H54 (cell line): ENCODE measurements around the gene SYPL1.
A peak's percentile ranks its signal among the peaks of the same experiment; 100 is the strongest.

Source experiments
- DNase-seq: peaks from one replicate; pipeline ENCODE4 v3.0.0; 2011; ENCODE audit warnings: low spot score, mixed read lengths; ENCODE audit not compliant: insufficient read length
- FAIRE-seq: peaks from 3 replicates; lab custom pipeline; 2011; peaks lifted over from hg19 to GRCh38; lab: Jason Lieb, UNC
- POLR2A ChIP-seq: IDR thresholded peaks from 2 replicates; pipeline ENCODE4 v1.6.1; 2011; ENCODE audit warnings: low read depth, mild to moderate bottlenecking, low read length

The SYPL1 gene

DNA sequence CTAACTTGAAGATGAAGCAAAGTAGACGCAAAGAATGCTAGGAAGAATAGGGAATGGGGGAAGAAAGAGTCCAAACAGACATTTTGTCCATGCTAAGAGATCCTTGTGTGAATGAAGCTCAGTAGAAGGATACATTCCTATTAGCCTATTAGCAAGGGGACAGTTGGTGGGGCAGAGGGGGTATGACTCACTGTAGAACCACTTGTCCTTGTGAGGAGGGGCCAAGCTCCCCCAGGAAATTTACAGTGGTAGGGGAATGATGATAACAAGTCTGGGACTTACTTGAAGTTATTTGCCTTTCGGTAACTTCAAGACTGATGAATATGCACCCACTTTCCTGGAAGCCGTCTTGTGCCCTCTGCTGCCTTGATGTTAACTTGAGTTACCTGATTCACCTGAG is 17.2 kb upstream of the SYPL1 start:
- no peak for DNase-seq
- FAIRE-seq = no peak
- TF ChIP-seq POLR2A = no peak

DNA sequence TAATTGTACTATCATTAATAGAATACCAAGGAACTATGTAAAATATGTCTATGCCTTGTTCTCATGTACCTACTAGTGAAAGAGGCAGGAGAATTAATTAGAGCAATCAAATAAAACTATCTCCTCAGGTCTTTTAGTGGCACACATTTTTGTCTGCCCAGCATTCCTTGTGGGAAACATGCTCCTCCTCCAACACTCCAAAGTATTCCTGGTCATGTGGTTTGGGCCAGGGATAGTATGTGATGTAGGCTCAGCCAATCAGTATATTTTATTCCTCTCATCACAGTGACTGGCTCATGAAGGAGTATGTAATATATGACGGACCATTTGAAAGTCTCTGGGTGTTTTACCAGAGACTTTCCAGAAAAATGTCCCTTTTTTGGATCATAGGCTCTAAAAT is 16.7 kb upstream of the SYPL1 start:
- DNase-seq = no peak
- no peak for FAIRE-seq
- no peak for TF ChIP-seq POLR2A

DNA sequence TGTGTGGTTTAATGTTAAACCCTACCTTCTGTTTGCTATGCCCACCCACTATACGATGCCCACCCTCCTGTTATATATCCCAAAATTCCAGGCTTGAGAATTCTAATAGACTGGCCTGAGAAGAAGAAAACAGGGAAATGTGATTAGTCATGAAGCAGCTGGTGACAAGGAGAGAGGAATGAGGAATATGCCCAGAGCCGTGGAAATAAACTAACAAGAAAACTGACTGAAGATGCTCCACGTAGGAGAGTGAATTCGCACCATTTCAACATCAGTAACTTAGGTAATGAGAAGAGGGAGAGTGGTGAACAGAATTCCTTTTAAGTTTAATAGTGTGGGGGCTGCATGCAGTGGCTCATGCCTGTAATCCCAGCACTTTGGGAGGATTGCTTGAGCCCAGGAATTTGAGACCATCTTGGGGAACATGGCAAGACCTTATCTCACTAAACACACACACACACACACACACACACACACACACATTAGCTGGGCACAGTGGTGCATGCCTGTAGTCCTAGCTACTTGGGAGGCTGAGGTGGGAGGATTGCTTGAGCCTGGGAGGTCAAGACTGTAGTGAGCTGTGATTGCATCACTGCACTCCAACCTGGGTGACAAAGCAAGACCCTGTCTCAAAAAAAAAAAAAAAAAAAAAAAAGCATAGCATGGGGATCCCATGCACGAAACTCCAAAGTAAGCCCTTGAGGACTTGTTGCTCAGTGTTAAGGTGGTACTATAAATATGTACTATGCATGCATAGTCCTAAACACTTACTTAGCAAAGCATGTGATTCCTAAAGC is 16.1 kb upstream of the SYPL1 start:
- TF ChIP-seq POLR2A = no peak
- no peak for FAIRE-seq

DNA sequence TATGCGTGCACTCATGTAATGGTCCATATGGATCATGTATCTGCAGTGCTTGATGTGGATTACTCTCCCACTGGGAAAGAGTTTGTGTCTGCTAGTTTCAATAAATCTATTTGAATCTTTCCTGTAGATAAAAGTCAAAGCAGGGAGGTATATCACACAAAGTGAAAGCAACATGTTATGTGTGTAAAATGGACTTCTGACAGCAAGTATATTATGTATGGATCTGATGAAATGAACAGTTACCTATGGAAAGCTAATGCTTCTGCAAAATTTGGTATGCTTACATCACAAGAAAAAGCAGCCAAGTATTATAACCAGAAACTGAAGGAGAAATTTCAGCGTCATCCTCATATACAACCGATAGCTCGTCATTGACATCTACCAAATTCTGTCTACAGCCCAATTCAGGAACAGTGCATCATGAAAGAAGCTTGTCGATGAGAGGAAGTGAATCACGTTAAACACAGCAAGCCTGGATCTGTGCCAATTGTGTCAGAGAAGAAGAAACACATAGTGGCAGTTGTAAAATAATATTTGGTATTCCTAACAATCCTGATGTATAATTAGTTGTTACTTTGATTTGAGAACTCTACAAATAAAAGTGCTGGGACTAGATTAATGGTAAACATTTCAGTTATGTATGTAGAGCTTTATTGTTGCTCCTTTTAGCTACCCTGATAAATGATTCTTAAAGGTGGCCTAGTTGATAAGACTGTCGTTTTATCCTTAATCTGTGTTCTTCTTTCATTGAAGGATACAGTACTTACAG is 14.2 kb upstream of the SYPL1 start:
- no peak for TF ChIP-seq POLR2A
- FAIRE-seq (peak; percentile 77), DNase-seq (no peak)

More for the DNA sequence above, 16.1 kb upstream of the SYPL1 start:
- peak; percentile 27 for DNase-seq

DNA sequence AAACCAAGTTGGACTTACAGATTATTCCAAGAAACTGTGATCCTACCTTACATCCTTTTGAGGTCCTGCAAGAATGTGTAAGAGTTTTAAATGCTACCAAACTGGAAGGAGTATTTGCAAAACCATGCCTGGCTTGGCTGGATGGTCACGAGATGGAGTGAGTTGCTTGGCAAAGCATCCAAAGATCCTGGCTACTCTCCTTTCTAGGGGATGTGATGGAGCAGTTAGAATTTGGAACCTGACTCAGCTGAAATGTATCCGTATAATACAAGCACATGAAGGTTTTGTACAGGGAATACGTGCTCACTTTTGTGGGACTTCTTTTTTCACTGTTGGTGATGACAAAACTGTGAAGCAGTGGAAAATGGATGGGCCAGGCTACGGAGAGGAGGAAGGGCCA is 13.3 kb upstream of the SYPL1 start:
- no peak for TF ChIP-seq POLR2A
- FAIRE-seq (no peak), DNase-seq (no peak)

DNA sequence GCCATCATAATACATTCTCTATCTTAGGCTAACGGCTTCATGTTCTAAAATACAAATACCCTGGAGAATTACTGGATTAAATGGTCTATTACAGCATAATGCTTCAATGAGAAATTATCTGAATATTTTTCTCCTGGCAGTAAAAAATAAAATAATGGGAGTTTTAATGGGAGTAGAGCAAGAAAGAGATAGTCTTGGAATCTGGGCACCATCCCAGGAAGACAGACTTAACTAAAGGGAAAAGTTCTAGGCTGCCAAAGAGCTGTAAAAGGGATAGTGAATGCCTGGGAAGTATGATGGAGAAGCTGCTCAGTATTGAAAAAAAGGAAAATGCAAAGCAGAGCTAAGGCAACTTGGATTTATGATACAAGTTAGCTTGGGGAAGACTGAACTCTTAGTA is 12.1 kb upstream of the SYPL1 start:
- TF ChIP-seq POLR2A = no peak
- no peak for FAIRE-seq

DNA sequence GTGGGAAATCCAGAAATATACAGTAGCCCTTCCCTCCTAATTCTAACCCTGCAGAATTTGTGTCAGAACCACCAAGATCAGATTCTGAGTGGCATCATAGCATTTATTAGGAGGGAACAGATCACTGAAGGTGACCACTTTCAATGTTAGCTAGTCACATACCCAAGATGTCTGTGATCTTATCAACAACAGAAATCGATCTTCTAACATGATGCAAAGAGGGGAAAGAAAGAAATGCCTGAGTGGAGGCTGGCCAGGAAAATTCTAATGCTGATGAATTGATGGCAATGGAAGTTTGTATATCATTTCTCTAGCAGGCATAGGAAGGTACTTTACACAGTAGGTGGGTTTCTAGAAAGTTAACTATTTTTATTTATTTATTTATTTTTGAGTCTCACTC is 10.6 kb upstream of the SYPL1 start:
- DNase-seq (no peak), FAIRE-seq (no peak)
- TF ChIP-seq POLR2A = no peak

More for the DNA sequence above, 12.1 kb upstream of the SYPL1 start:
- DNase-seq = no peak

DNA sequence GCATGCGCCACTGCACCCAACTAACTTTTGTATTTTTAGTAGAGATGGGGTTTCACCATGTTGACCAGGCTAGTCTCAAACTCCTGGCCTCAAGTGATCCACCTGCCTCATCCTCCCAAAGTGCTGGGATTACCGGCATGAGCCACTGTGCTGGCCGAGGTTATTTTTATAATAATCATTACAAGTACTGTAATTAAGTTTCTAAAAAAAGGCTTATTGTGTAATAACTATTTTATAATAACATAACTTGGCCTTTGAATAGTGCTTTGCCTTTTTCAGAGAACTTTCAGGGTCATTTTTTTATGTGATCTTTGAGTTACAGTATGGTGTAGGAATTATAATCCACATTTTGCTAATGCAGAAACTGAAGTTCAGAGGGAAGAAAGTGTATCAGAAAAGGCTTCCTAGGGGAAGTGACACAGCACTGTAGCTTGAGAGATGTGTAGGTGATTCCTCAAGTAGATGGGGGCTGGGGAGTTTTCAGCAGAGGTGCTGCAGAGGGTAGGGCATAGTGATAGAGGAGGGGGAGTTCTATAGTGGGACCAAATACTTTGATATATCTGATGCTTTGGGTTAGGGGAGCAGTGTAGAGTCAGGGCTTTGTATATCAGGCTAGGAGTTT is 9.2 kb upstream of the SYPL1 start:
- TF ChIP-seq POLR2A = no peak
- FAIRE-seq = no peak

DNA sequence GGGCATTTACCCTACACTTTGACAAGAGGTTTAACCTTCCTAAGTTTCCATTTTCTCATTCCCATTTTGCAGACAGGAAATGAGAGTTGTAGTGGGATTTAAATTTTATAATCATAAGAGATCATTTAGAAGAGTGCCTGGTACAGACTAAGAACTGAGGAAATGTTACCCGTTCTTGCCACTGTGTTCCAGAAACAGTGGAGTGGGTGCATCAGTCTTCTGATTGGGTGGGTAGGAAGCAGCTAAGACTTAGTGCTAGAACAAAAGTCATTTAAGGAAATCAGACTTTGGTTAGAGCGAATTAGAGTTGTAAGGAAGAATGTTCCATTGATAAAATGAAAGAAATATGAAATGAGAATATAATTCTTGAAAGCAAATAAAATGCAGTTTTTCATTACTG is 8.4 kb upstream of the SYPL1 start:
- FAIRE-seq (no peak), DNase-seq (no peak)
- no peak for TF ChIP-seq POLR2A

More for the DNA sequence above, 9.2 kb upstream of the SYPL1 start:
- DNase-seq = no peak

DNA sequence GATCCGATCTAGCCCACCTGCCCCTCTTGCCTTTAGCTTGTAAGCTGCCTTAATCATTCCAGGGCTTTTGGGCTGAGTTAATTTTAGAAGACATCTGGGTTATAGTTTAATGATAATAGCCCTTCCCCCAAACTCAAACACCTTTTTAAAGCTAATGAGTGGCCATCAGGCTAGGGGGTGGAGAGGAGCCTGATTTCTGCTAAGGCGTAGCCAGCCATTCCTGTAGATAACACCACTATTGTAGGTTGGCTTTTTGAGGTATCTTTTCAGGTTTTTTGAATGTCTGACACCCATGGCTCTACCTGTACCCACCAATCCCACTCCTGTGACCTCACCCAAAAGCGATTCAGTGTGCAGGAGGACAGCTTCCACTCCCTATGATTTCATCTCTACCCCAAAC is 7.6 kb upstream of the SYPL1 start:
- no peak for TF ChIP-seq POLR2A
- no peak for DNase-seq
- no peak for FAIRE-seq

DNA sequence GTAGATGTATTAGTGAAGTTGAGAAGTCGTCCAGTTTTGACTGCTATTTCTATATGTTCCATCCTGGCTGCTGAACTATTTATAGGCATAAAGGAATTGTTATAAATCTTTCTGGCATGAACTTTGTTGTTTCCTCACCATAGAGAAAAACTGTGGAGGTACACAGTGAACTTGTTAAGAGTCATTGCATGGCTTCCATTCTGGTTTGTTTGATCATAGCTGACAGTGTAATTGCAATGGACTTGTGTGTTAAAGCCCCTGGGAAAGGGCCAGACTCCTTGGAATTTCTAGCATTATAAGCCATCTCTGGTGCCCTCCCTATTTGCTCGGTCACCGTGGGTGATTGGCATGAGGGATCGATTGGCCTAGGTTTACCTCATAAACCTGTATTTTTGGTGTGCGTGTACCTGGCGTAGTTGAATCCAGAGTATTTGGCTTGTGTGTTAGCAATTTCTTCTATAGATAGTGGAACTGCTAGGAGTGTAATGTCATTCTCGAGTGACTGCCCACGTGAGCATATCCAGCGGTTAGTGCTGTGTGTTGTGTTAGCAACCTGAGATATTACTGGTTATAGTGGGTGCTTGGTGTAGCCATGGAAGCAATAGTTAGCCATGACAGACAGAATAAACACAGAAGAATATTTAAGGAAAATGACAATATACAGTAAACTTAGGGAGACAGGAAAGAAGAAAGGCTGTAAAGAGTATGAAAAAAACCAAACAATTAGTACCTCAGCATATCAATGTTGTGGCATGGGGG is 5.9 kb upstream of the SYPL1 start:
- FAIRE-seq (no peak), DNase-seq (no peak)
- TF ChIP-seq POLR2A = no peak

DNA sequence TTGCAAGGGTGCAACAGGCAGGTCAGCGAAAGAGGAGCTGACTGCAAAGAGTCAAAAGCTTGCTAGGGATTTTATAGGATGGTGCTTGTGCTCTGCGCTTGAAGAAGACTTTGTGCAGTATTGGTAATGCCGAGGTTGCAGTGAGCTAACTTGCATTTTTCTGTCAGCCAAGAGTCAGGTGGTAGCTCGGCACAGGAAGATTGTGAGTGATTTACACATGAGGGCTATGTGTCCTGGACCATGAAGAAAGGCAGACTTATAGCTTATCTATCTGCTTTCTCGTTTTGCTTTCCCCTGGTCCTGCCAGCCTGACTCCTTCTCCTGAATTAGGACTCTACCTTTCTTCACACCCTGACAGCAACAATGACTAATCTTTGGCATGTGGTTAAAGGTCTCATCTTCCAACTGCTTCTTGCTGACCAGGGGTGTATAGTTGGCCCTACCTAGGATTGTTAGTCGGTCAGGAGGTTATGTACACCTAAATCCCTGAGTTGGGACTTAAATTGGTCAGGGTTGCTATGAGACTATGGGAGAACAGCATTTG is 4.1 kb upstream of the SYPL1 start:
- FAIRE-seq (no peak), DNase-seq (no peak)

DNA sequence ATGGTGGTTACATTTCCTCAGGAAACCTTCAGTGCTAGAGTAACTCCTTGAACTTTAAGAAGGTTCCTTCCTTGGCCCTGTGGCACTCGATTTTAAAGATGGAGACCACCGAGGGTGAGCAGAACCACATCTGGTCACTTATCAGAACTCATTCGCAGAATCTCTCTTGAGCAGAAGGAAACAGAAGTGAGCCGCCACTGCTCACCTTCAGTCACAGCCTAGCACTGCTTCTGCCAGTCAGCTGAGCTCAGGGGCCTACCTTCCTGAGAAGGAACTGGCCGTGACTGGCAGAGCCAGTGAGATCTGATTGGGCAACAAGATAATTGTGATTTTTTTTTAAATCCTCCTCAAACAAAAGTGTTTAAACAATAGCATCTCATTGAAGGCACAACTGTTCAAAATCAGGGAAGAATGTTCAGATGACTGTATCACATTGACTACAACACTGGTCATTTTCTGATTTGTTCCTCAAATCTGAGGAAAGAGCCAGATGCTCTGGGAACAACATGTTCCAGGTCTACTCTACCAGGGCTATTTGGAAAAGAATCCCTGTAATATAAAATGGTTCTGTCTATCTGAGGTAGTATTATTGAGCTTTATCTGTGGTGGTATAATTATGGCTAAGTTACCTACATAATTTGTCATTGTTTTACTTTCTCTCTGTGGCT is 2.7 kb upstream of the SYPL1 start:
- no peak for FAIRE-seq
- TF ChIP-seq POLR2A = no peak

More for the DNA sequence above, 4.1 kb upstream of the SYPL1 start:
- no peak for TF ChIP-seq POLR2A

More for the DNA sequence above, 2.7 kb upstream of the SYPL1 start:
- DNase-seq = no peak
